Activated CD4-positive, alpha-beta T cell treated with anti-CD3 and anti-CD28 coated beads, Interleukin-2, amount 50 U/mL, for 24 hours (primary cell): Measurements from ENCODE around the gene AP3D1.

Source experiments
- DNase-seq, 2 donors: peaks; one replicate each; pipeline ENCODE4 v3.0.0-alpha.2; 2020; ENCODE audit warnings: low read depth in 1 of 2, low spot score in 1 of 2

The AP3D1 gene

GRCh38 chr19:2064395-2064787 lies 87.0 kb downstream of the AP3D1 start:
- DNase-seq: no peak

DNA sequence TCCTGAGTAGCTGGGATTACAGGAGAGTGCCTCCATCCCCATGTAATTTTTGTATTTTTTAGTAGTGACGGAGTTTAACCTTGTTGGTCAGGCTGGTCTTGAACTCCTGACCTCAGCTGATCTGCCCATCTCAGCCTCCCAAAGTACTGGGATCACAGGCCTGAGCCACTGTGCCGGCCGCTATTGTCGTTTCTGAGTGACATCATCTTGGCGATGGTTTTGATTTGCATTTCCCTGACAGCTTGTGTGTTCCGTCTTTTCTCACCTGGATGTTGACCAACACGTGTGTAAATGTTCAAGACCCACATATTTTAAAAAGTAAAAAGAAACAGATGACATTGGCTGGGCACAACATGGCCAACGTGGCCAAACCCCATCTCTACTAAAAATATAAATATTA lies 87.5 kb downstream of the AP3D1 start:
- no peak for DNase-seq

GRCh38 chr19:2062770-2063169 lies 88.6 kb downstream of the AP3D1 start:
- DNase-seq: no peak

- no peak for DNase-seq
These were observed 89.0 kb downstream of the AP3D1 start for GRCh38 chr19:2062389-2062729.

DNA sequence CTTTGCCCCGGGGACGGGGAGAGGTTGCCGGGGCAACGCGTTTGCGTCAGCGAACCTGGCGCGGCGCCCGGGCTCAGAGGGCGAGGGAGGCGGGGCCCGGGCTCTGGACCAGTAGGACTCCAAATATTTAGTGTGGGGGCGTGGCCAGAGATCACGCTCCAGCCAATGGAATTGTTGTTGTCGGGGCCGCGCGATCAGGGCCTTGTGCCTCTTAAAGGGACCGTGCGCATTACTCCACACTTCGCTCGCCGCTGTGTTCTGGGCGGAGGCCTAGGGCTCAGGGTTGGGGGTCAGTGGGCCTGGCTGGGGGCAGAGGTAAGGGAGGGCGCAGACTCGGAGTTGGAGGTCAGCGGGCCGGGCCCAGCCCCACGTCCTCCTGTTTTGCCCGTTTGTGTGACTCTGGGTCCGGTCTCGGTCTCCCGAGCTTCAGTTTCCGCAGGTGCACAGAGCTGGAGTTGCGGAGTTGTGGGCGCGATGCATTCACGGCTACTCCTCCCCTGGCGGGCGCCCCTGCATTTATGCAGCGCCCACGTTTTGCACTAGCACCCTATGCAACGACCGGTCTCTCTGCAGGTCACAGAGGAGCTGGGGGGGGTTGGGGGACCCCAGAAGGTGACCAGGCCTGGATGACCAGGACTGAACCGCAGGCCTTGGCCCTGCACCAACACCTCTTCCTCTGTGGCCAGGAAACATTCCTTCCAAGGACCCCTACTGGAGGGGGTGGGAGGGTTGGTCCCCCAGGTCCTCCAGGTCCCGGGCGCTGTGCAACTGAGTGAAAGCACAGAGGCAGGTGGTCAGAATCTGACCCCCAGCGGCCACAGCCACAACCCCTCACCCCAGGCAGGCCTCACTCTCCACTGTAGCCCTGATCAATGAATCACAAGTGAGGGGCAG lies 89.6 kb downstream of the AP3D1 start:
- peak; percentile 99 to 100 for DNase-seq

GRCh38 chr19:2060884-2061494 lies 90.4 kb downstream of the AP3D1 start:
- DNase-seq: no peak

- DNase-seq: no peak
These were observed 91.8 kb downstream of the AP3D1 start for GRCh38 chr19:2059422-2060201.

DNA sequence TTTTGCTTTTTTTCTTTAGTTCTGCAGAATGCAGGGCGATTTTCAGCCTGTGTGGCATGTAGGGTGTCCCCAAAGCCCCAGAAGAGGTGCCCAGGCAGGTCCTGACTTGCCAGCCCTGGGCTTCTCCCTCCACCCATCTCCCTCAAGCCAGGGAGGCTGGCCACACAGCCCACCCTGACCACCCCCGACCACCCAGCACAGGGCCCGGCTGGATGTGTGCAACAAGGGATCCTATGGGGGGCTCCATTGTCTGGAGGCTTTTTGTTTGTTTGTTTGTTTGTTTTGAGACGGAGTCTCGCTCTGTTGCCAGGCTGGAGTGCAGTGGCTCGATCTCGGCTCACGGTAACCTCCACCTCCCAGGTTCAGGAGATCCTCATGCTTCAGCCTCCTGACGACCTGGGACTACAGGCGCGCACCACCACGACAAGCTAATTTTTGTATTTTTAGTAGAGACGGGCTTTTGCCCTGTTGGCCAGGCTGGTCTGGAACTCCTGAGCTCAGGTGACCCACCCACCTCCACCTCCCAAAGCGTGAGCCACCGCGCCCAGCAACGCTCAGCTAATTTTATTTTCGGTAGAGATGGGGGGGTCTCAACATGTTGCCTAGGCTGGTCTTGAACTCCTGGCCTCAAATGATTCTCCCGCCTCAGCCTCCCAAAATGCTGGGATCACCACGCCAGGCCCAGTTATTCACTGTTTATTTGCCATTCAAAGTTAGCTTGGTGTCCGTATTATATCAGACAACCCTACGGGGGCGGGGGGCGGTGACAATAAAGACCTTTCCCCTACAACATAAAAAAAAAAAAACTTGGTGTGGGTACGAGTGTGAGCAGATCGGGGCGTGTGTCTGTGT lies 92.6 kb downstream of the AP3D1 start:
- no peak for DNase-seq

- DNase-seq: no peak
These were observed 93.6 kb downstream of the AP3D1 start for GRCh38 chr19:2057484-2058469.

- no peak for DNase-seq
These were observed 94.6 kb downstream of the AP3D1 start for GRCh38 chr19:2056837-2057192.

DNA sequence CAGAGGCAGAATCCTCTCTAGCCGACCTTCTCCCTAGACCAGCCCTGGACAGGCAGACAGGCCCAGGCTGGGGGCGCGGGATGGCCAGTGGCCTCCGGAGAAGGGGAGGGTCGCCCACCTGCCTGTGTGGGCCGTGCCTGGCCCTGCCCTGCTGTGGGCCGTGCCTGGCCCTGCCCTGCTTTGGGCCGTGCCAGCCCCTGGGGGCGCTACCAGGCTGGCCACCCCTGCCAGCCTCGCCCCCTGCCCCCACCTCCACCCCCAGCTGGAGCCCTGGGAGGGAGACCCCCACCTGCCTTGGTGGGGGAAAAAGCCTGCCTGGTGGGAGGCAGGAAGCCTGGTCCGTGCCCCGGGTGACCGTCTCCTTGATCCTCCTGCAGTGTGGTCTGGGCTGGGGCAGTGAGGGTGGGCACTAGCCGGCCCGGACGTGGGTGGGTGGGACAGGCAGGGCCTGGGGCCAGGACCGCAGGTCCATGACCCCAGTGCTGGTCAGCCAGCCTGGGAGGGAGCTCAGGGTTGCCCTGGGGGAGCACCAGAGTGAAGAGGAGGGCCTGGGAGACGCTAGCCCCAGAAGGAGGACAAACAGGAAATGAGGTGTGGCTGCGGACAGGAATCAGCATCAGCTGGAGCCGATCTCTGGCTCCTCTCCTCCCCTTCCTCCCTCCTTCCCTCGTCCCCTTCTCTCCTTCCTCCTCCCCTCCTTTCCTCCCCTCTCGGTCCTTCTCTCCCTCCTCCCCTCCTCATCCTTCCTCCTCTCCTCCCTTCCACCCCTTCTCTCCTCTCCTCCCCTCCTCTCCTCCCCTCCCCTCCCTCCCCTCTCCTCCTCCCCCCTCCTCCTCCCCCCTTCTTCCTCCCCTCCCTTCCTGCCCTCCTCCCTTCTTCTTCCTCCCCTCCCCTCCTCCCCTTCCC lies 95.2 kb downstream of the AP3D1 start:
- DNase-seq: no peak

DNA sequence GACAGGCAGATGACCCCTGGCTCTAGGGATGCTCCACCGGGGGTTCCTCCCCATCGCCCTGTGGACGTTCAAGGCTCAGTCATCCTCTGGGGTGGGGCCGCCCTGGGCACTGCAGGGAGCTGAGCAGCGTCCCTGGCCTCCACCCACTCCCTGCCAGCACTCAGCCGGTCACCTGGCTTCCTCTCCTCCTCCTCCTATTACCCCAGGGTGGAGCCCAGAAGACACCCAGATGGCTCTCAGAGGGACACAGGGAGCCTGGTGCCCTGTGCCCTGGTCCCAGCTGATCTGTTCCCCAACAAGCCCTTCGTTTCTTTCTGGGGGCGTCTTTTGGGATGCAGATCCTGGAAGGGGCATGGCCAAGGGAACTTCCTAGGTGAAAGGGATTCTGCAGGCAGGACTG lies 96.6 kb downstream of the AP3D1 start:
- DNase-seq: no peak

DNA sequence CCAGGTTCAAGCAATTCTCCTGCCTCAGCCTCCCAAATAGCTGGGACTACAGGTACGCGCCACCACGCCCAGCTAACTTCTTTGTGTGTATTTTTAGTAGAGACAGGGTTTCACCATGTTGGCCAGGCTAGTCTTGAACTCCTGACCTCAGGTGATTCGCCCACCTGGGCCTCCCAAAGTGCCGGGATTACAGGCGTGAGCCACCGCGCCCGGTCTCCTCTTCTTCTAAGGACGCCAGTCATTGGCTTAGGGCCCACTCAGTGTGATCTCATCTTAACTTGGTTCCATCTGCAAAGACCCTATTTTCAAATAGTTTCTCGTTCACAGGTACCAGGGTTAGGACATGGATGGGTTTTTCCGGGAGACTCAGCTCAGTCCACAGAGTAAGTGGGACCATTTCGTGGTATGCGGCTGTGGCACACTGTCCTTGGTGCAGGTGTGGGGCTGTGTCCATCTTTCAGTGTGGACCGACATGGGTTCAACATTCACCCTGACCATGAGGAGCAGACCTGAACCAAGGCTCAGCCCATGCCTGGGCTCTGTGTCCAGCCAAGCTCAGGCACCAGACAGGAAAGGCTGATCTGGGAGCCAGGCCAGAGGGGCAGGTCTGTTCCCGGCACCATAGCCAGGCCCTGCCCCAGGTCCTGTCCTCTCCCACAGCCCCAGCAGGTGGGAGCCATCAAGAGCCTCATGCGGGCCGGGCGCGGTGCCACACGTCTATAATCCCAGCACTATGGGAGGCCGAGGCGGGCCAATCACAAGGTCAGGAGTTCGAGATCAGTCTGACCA lies 97.6 kb downstream of the AP3D1 start:
- DNase-seq: no peak

DNA sequence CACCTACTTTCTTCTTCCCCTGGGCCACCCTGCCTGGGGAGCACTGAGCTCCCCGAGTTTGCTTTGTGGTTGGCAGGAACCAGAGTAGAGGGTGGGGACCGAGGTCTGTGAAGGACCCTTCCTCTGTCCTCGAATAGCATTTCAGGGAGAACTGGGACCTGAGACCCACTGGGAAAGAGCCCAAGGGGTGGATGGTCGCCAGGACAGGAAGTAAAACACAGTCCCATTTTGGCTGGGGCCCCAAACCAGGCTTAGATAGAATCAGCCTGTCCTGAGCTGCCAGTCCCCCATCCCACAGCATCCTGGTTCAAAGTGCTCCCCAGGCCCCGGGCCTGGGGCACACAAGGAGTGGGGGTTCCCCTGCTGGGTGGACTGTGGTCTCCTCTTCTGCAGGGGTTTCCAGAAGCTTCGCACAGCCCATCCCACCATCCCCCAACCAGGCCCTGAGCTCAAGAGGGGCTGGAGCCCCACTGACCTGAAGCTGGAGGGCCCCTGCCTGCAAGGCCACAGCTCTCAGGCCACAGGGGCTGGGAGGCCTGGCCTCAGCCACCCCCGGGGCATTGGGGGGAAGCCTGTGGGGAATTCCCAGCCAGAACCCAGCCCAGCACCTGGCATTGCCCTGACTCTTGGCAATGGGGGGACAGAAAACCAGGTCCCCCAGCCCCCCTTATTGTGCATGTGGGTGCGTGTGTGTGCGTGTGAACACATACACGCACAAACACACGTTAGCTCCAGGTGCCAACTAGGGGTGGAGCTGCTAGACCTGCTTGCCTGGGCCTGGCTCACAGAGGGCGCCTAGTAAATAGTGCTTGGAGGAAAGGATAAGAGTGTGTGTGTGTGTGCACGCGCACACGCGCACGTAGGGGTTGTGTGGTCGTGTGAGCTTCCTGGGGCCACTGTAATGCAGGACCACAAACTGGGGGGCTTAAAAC lies 99.3 kb downstream of the AP3D1 start:
- no peak for DNase-seq

DNA sequence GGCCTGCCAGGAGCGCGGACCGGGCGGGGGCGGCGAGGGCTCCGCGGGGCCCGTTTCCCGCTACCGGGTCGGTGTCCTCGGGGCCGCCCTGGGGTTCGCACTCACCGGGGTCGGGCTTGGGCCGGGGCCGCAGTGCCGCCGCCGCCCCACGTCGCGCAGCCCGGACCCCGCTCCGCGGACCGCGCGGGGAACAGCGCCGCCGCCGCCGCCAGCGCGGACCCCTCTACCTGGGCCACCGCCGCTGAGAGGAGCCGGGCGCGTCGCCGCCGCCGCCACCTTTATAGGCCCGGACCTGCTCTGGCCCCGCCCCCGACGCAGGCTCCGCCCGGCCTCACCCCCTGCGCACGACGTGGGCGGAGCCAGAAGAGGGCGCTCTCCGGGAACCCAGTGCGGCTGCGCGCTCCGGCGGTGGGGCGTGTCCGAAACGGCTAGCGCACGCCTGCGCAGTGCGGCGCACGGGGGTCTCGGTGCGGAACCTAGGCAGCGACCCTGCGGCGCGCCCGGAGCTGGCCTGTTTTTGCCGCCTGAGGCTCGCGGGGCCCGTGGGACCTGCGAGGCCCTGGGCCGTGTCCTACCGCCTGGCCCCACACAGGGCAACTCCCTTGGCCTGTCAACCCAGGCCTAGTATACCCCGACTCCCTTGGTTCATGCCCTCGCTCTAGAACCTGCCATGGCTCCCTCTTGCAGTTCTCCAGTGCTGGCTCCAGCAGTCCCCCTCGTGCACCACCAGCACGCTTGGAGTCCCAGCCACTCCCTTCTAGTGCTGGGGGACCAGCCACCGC lies 100.2 kb downstream of the AP3D1 start, which contains the start of gene MKNK2:
Gene MKNK2 (minus strand): TSS at position 254 of the 782 bp plus-strand sequence. CDS start 393 bp downstream, outside the sequence.
- DNase-seq: peak; percentile 93 to 94
